OCI-LY3 (cell line): Measurements from ENCODE around the gene BMS1.
"Not testable (repeated sequence)": the region's sequence is repeated elsewhere in the genome, so short reads cannot be mapped to it uniquely, and the experiment has no call there.

Experiments used
- H2AFZ ChIP-seq: fragments of 200-600, 300-600 bp; shearing (Covaris generic); 2 replicates; pipeline ENCODE4 v1.6.0; 2014; ENCODE audit warnings: antibody characterized with exemption, low read depth, low read length
- H3K27ac ChIP-seq: fragments of 200-600, 300-600 bp; sonication (generic); 2 replicates; pipeline ENCODE4 v1.5.1; 2014; ENCODE audit warnings: mild to moderate bottlenecking, low read length, moderate library complexity, mixed read lengths
- H3K27me3 ChIP-seq: fragments of 200-600, 300-600 bp; sonication (generic); 2 replicates; pipeline ENCODE4 v1.6.1; 2014; ENCODE audit warnings: low read depth, low read length, mixed read lengths
- H3K36me3 ChIP-seq: fragments of 200-600, 300-600 bp; sonication (generic); replicated peaks from 2 replicates; pipeline ENCODE3; 2014; ENCODE audit warnings: low read depth, low read length, mixed read lengths
- H3K4me1 ChIP-seq: fragments of 300-600, 200-600 bp; sonication (generic); 2 replicates; pipeline ENCODE4 v1.6.1; 2014; ENCODE audit warnings: low read length, mixed read lengths
- H3K4me2 ChIP-seq: fragments of 200-600, 300-600 bp; sonication (generic); 2 replicates; pipeline ENCODE4 v1.6.1; 2014; ENCODE audit warnings: low read length, mixed read lengths
- H3K4me3 ChIP-seq: fragments of 300-600, 200-600 bp; sonication (generic); 2 replicates; pipeline ENCODE4 v1.5.1; 2014; ENCODE audit warnings: antibody characterized with exemption, mild to moderate bottlenecking, low read length, moderate library complexity
- H3K79me2 ChIP-seq: fragments of 300-600, 200-600 bp; shearing (Covaris generic); 2 replicates; pipeline ENCODE4 v1.6.1; 2014; ENCODE audit warnings: mild to moderate bottlenecking, low read length, mixed read lengths
- H3K9ac ChIP-seq: fragments of 300-600, 200-600 bp; shearing (Covaris generic); 2 replicates; pipeline ENCODE4 v1.6.0; 2014; ENCODE audit warnings: mild to moderate bottlenecking, low read length, moderate library complexity
- H3K9me3 ChIP-seq: fragments of 200-600, 300-600 bp; shearing (Covaris generic); 2 replicates; pipeline ENCODE4 v1.6.1; 2014; ENCODE audit warnings: low read length, mixed read lengths; ENCODE audit not compliant: insufficient read depth
- H4K20me1 ChIP-seq: fragments of 200-600, 300-600 bp; sonication (generic); 2 replicates; pipeline ENCODE4 v1.6.1; 2016; ENCODE audit warnings: low read length, mixed read lengths; ENCODE audit not compliant: insufficient read depth
- CTCF ChIP-seq: fragments of 200-600, 300-600 bp; sonication (generic); IDR thresholded peaks from 2 replicates; pipeline ENCODE4 v1.5.1; 2014; ENCODE audit warnings: antibody characterized with exemption, low read length, low read depth
- EZH2phosphoT487 ChIP-seq: fragments of 200-600 bp; shearing (Covaris generic); IDR thresholded peaks from 2 replicates; pipeline ENCODE4 v1.6.1; 2018; ENCODE audit warnings: antibody characterized with exemption, mixed run types, low read depth

Gene BMS1

GRCh38 chr10:42782446-42783180 lies at the start of gene BMS1:
TSS of gene BMS1 (plus strand) at chr10:42782795. CDS start at chr10:42784395, 1,600 bp downstream.
- peak within 1 kb of the TSS; percentile 79 for H3K9ac ChIP-seq
- peak within 1 kb of the TSS; percentile 61 for H3K27ac ChIP-seq
- peak within 1 kb of the TSS; percentile 90; the same call in 1 of the 2 replicates for H2AFZ ChIP-seq
- 0 out of 2 replicates have a peak, but pooled peaks cover 3% of the 10 kb centered on the region for H3K4me1 ChIP-seq
- no peaks in the 10 kb centered on the region for H4K20me1 ChIP-seq
- no peaks in the 10 kb centered on the region for H3K9me3 ChIP-seq
- peak within 1 kb of the TSS; percentile 87 for H3K4me2 ChIP-seq
- no peaks in the 10 kb centered on the region for H3K27me3 ChIP-seq
- TF ChIP-seq EZH2phosphoT487 (no peak), CTCF (no peak)
- H3K4me3 ChIP-seq: peak within 1 kb of the TSS; percentile 99
- H3K36me3 ChIP-seq: peaks cover 5% of the 10 kb centered on the region
- peaks cover 14% of the 10 kb centered on the region for H3K79me2 ChIP-seq

- H4K20me1 ChIP-seq: no peaks in the 10 kb centered on the region
- H3K79me2 ChIP-seq: no peaks in the 10 kb centered on the region
- H3K9me3 ChIP-seq: no peaks in the 10 kb centered on the region
- H3K36me3 ChIP-seq: no peaks in the 10 kb centered on the region
- TF ChIP-seq EZH2phosphoT487 (no peak), CTCF (no peak)
- H3K4me1 ChIP-seq: no peaks in the 10 kb centered on the region
- no peak overlapping the region for H3K27ac ChIP-seq
- H3K27me3 ChIP-seq: no peaks in the 10 kb centered on the region
- H3K9ac ChIP-seq: no peak overlapping the region
- H3K4me2 ChIP-seq: no peak overlapping the region
- H2AFZ ChIP-seq: no peak overlapping the region
- H3K4me3 ChIP-seq: no peak overlapping the region
Measured at GRCh38 chr10:42734536-42734935, 48.1 kb upstream of the BMS1 start.

- Histone ChIP-seq H3K36me3 (no peaks in the 10 kb centered on the region), H3K4me3 (no peak overlapping the region), H3K27me3 (no peaks in the 10 kb centered on the region), H3K4me1 (no peaks in the 10 kb centered on the region), H3K9ac (no peak overlapping the region), H3K9me3 (no peaks in the 10 kb centered on the region), H2AFZ (no peak overlapping the region), H4K20me1 (no peaks in the 10 kb centered on the region), H3K27ac (no peak overlapping the region), H3K79me2 (no peaks in the 10 kb centered on the region), H3K4me2 (no peak overlapping the region)
- TF ChIP-seq CTCF (no peak), EZH2phosphoT487 (no peak)
Measured at GRCh38 chr10:42738679-42739078, 43.9 kb upstream of the BMS1 start.

- not testable (repeated sequence) for H3K9me3 ChIP-seq, H3K9ac ChIP-seq, H2AFZ ChIP-seq, H3K36me3 ChIP-seq, H3K27ac ChIP-seq, H3K4me1 ChIP-seq, H3K4me2 ChIP-seq, H3K4me3 ChIP-seq, H3K27me3 ChIP-seq, H3K79me2 ChIP-seq, H4K20me1 ChIP-seq
Measured at GRCh38 chr10:42741536-42741935, 41.1 kb upstream of the BMS1 start.
